Measurements from ENCODE around the gene PLSCR5. TPM values are rescaled to one million over a fixed set of nuclear protein-coding genes. Genes with fewer than 3 reads are reported as not detected.

The PLSCR5 gene
- total and polyA plus RNA-seq, 4 donors = not detected

Other genes starting within 250 kb of the PLSCR5 start
- 1 to 10 TPM; 1.0 to 1.4 TPM for gene PLSCR2, start 135.8 kb downstream of the PLSCR5 start, total RNA-seq
- gene PLSCR2, start 135.8 kb downstream of the PLSCR5 start, polyA plus RNA-seq = not detected
- 100 to 1,000 TPM; 149 to 193 TPM for gene PLSCR1, start 60.7 kb downstream of the PLSCR5 start, total RNA-seq
- gene PLSCR1, start 60.7 kb downstream of the PLSCR5 start, polyA plus RNA-seq = 10 to 100 TPM; 52.3 to 68.5 TPM

Measured in aorta (tissue), 4 donors.